CD4-positive, alpha-beta T cell treated with Interleukin-21 for 1 hour (primary cell): ENCODE results near the gene COPRS.
A peak's percentile ranks its signal among the peaks of the same experiment; 100 is the strongest.

Experiments used
- DNase-seq: peaks from one replicate; pipeline ENCODE4 v3.0.0-alpha.2; 2020

COPRS gene

GRCh38 chr17:31858642-31859486 is at the start of gene COPRS:
TSS of gene COPRS (minus strand) at chr17:31859244. CDS start at chr17:31859199, 45 bp downstream.
- peak; percentile 82 for DNase-seq

GRCh38 chr17:31908386-31908785 is 49.3 kb upstream of the COPRS start:
- DNase-seq, result no peak

GRCh38 chr17:31907342-31907962 is 48.4 kb upstream of the COPRS start:
- peak; percentile 2 for DNase-seq

GRCh38 chr17:31903401-31903800 is 44.4 kb upstream of the COPRS start:
- DNase-seq, result no peak

- no peak for DNase-seq
Measured at GRCh38 chr17:31902693-31903092, 43.6 kb upstream of the COPRS start.

GRCh38 chr17:31900877-31901276 is 41.8 kb upstream of the COPRS start:
- peak; percentile 4 for DNase-seq

- DNase-seq, result peak; percentile 9
Measured at GRCh38 chr17:31888124-31888523, 29.1 kb upstream of the COPRS start.

GRCh38 chr17:31882571-31882970 is 23.5 kb upstream of the COPRS start:
- no peak for DNase-seq

- no peak for DNase-seq
Measured at GRCh38 chr17:31880311-31880710, 21.3 kb upstream of the COPRS start.

GRCh38 chr17:31878703-31879073 is 19.6 kb upstream of the COPRS start:
- no peak for DNase-seq

GRCh38 chr17:31877911-31878702 is 19.1 kb upstream of the COPRS start:
- no peak for DNase-seq

GRCh38 chr17:31877341-31877740 is 18.3 kb upstream of the COPRS start:
- DNase-seq, result no peak

- no peak for DNase-seq
Measured at GRCh38 chr17:31875081-31875480, 16.0 kb upstream of the COPRS start.

- DNase-seq, result no peak
Measured at GRCh38 chr17:31869797-31870568, 10.9 kb upstream of the COPRS start.

GRCh38 chr17:31869031-31869430 is 10.0 kb upstream of the COPRS start:
- no peak for DNase-seq

- no peak for DNase-seq
Measured at GRCh38 chr17:31859487-31860008, 504 bp upstream of the COPRS start.

- DNase-seq, result peak; percentile 5
Measured at GRCh38 chr17:31857920-31858641, 963 bp downstream of the COPRS start.

- DNase-seq, result no peak
Measured at GRCh38 chr17:31856750-31857149, 2.3 kb downstream of the COPRS start.

- DNase-seq, result no peak
Measured at GRCh38 chr17:31854672-31855071, 4.4 kb downstream of the COPRS start.

GRCh38 chr17:31853911-31854470 is 5.1 kb downstream of the COPRS start:
- DNase-seq, result no peak

- no peak for DNase-seq
Measured at GRCh38 chr17:31845291-31845690, 13.8 kb downstream of the COPRS start.
